K562 (cell line): ENCODE measurements around the gene UFSP1. TPM values are rescaled to one million over a fixed set of nuclear protein-coding genes. Genes with fewer than 3 reads are reported as not detected.

Experiments used
- ATAC-seq: fragments of 200-7000 bp; cut with Tn5 transposase; 3 replicates; pipeline ENCODE4 v1.9.1; 2020; ENCODE audit warnings: moderate library complexity
- BruUV-seq: library from RNA; stranded (reverse); fragments of 400-500 nt; replicated peaks from 2 replicates; lab custom pipeline; 2021; lab: Mats Ljungman, UMichigan
- CTCF ChIA-PET: fragments of 300-600 bp; formaldehyde crosslinking; extraction: SDS; loops from one replicate; lab custom pipeline; 2021; ENCODE audit warnings: low intra/inter-chr PET ratio; lab: Yijun Ruan, JAX
- POLR2A ChIA-PET: fragments of 300-600, 350-650 bp; sonication (Branson Sonifier 250); formaldehyde crosslinking; extraction: SDS; loops from one replicate; lab custom pipeline; 2021; ENCODE audit warnings: antibody characterized with exemption, inconsistent platforms; lab: Yijun Ruan, JAX
- DNase-seq, 4 experiments: peaks; one replicate each; pipeline versions ENCODE4 v3.0.0 to v3.0.0-alpha.2; 2011 to 2018; ENCODE audit warnings: low spot score in 3 of 4, mixed read lengths in 3 of 4; ENCODE audit errors: extremely low read depth in 1 of 4
- FAIRE-seq: peaks from 2 replicates; lab custom pipeline; 2011; peaks lifted over from hg19 to GRCh38; lab: Jason Lieb, UNC
- H2AFZ ChIP-seq: 2 replicates; pipeline ENCODE4 v1.6.0; 2011; ENCODE audit warnings: low read depth, low read length, control low read depth, inconsistent platforms
- H3K27ac ChIP-seq: fragments of 200-600 bp; 3 replicates; pipeline ENCODE4 v1.8.0; 2011; ENCODE audit warnings: low read depth, mild to moderate bottlenecking, control low read depth, inconsistent platforms, low read length, moderate library complexity, mixed read lengths; ENCODE audit errors: extremely low read depth
- H3K27me3 ChIP-seq, 2 experiments: fragments of 300-600 bp in 1 of 2; 2 replicates in 1 of 2; 3 replicates in 1 of 2; pipeline versions ENCODE4 v1.6.0 to v1.8.0; 2011; ENCODE audit warnings: inconsistent platforms in 2 of 2, low read length in 2 of 2, mild to moderate bottlenecking in 1 of 2, mixed read lengths in 1 of 2, moderate library complexity in 1 of 2; ENCODE audit not compliant: control insufficient read depth in 2 of 2, insufficient read depth in 2 of 2
- H3K36me3 ChIP-seq: fragments of 300-600 bp; 3 replicates; pipeline ENCODE4 v1.8.0; 2011; ENCODE audit warnings: mild to moderate bottlenecking, low read length, inconsistent platforms; ENCODE audit not compliant: control insufficient read depth, insufficient read depth
- H3K4me1 ChIP-seq, 2 experiments: fragments of 200-600 bp in 1 of 2; replicated peaks in 1 of 2; 2 replicates in 1 of 2; 3 replicates in 1 of 2; pipeline versions ENCODE4 v1.5.1 to v1.8.0; 2011; ENCODE audit warnings: inconsistent platforms in 2 of 2, low read length in 2 of 2, mild to moderate bottlenecking in 1 of 2, mixed read lengths in 1 of 2, moderate library complexity in 1 of 2; ENCODE audit not compliant: control insufficient read depth in 2 of 2, insufficient read depth in 2 of 2
- H3K4me2 ChIP-seq: 2 replicates; pipeline ENCODE4 v1.6.1; 2011; ENCODE audit warnings: low read length, control low read depth, inconsistent platforms, mixed read lengths; ENCODE audit not compliant: insufficient read depth
- H3K4me3 ChIP-seq: fragments of 200-600 bp; sonication (generic), shearing (Covaris generic); 2 replicates; pipeline ENCODE4 v1.5.1; 2016; ENCODE audit warnings: control low read depth, inconsistent platforms
- H3K79me2 ChIP-seq: fragments of 200-600 bp; 3 replicates; pipeline ENCODE4 v1.8.0; 2011; ENCODE audit warnings: low read length, inconsistent platforms; ENCODE audit not compliant: control insufficient read depth, insufficient read depth
- H3K9ac ChIP-seq, 2 experiments: 2 replicates each; pipeline versions ENCODE4 v1.6.0 to v1.6.1; 2011; ENCODE audit warnings: low read depth in 2 of 2, low read length in 2 of 2, control low read depth in 1 of 2, inconsistent platforms in 1 of 2, mild to moderate bottlenecking in 1 of 2, mixed read lengths in 1 of 2; ENCODE audit not compliant: insufficient read depth in 1 of 2
- H3K9me1 ChIP-seq: one replicate; pipeline ENCODE4 v1.6.0; 2011; ENCODE audit warnings: inconsistent platforms, mild to moderate bottlenecking, low read length, moderate library complexity; ENCODE audit not compliant: control insufficient read depth, insufficient read depth
- H3K9me3 ChIP-seq: replicated peaks from 2 replicates; pipeline ENCODE4 v1.5.1; 2011; ENCODE audit warnings: low read depth, low read length, inconsistent platforms; ENCODE audit not compliant: control insufficient read depth, insufficient read depth
- H4K20me1 ChIP-seq: replicated peaks from 2 replicates; pipeline ENCODE4 v1.6.1; 2011; ENCODE audit warnings: low read length, inconsistent platforms, mixed read lengths; ENCODE audit not compliant: control insufficient read depth, insufficient read depth
- ASH1L ChIP-seq: fragments of 450-650 bp; IDR thresholded peaks from 2 replicates; pipeline ENCODE4 v1.6.1; 2018; ENCODE audit warnings: borderline replicate concordance, mild to moderate bottlenecking, low read depth; ENCODE audit not compliant: partially characterized antibody
- BCOR ChIP-seq: fragments of 450-650 bp; IDR thresholded peaks from 2 replicates; pipeline ENCODE4 v1.6.1; 2016
- HDGF ChIP-seq: fragments of 450-650 bp; IDR thresholded peaks from 2 replicates; pipeline ENCODE4 v1.6.1; 2016
- KLF13 ChIP-seq: fragments of 450-650 bp; IDR thresholded peaks from 2 replicates; pipeline ENCODE4 v1.6.1; 2016; ENCODE audit warnings: missing genetic modification characterization, low read depth, mild to moderate bottlenecking, missing compliant biosample characterization, moderate library complexity, borderline replicate concordance
- MTF1 ChIP-seq: fragments of 250-450 bp; sonication (Bioruptor Pico); IDR thresholded peaks from 2 replicates; pipeline ENCODE4 v1.9.0; 2021; ENCODE audit warnings: moderate library complexity, mild to moderate bottlenecking, inconsistent platforms, borderline replicate concordance
- ZNF174 ChIP-seq: fragments of 250-450 bp; sonication (Bioruptor Pico); IDR thresholded peaks from 2 replicates; pipeline ENCODE4 v1.4.0; 2020; ENCODE audit warnings: mild to moderate bottlenecking
- WGBS: fragments of 100-300 bp; shearing (Covaris generic); methylation state at CpG from one replicate; pipeline ENCODE4 v1.1.6; 2016; ENCODE audit warnings: low coverage, mixed read lengths; ENCODE audit not compliant: insufficient coverage; ENCODE audit errors: missing lambda C conversion rate; 5-methylcytosine and 5-hydroxymethylcytosine counted together
- in situ Hi-C: fragments of 300-500 bp; cut with MboI; formaldehyde crosslinking; loops from 4 replicates; pipeline ENCODE4 v1.15.0; 2018; ENCODE audit warnings: inconsistent platforms, mixed read lengths
- intact Hi-C: fragments of 100-400 bp; cut with micrococcal nuclease; formaldehyde crosslinking; loops from 2 replicates; pipeline ENCODE4 v1.14.2; 2022
- polyA plus RNA-seq, 8 experiments: library from polyadenylated mRNA; depleted of rRNA in 4 of 8; stranded (reverse) in 5 of 8; unstranded in 3 of 8; fragments of >200 nt; fragmentation: Nextera tagmentation in 2 of 8; fragmentation: Illumina TruSeq in 1 of 8; extraction: Ambion mirVana in 2 of 8; extraction: Trizol in 1 of 8; gene quantifications; 2 replicates each; pipeline versions ENCODE4 v1.2.1 to v1.2.3, GENCODE V29; 2011 to 2014; ENCODE audit warnings: inconsistent platforms in 1 of 8, missing spikeins in 1 of 8
- total RNA-seq, 7 experiments: library from RNA; depleted of rRNA in 6 of 7; stranded (reverse); fragments of >200 nt in 6 of 7; fragmentation: Illumina TruSeq in 2 of 7; extraction: Trizol in 2 of 7; gene quantifications; 2 replicates each; pipeline versions ENCODE4 v1.2.1 to v1.2.3, GENCODE V29; 2011 to 2021; ENCODE audit warnings: low replicate concordance in 1 of 7
- TF ChIP-seq, protein P1 (sequence below), 3 experiments: fragments of 200-800 bp in 1 of 3; fragments of 250-450 bp in 1 of 3; fragments of 450-650 bp in 1 of 3; sonication (Bioruptor Pico) in 1 of 3; sonication (Bioruptor generic) in 1 of 3; formaldehyde crosslinking in 1 of 3; IDR thresholded peaks; 2 replicates each; pipeline versions ENCODE4 v1.6.1 to v1.8.0; 2016 to 2022; ENCODE audit warnings: mild to moderate bottlenecking in 2 of 3, missing genetic modification characterization in 2 of 3, missing compliant biosample characterization in 1 of 3, moderate library complexity in 1 of 3
- TF ChIP-seq, protein P2 (sequence below): fragments of 450-650 bp; conservative IDR thresholded peaks from 2 replicates; pipeline ENCODE4 v1.6.1; 2016; ENCODE audit warnings: missing genetic modification characterization, low read depth, mild to moderate bottlenecking, control low read depth, missing compliant biosample characterization
- TF ChIP-seq, protein P3 (sequence below), 3 experiments: IDR thresholded peaks in 2 of 3; conservative IDR thresholded peaks in 1 of 3; 2 replicates each; pipeline ENCODE4 v1.5.1; 2011 to 2012; ENCODE audit warnings: low read length in 3 of 3, mild to moderate bottlenecking in 3 of 3, control low read depth in 2 of 3, improper control_type of control experiment in 1 of 3, inconsistent platforms in 1 of 3, low read depth in 1 of 3, mixed read lengths in 1 of 3, moderate library complexity in 1 of 3; ENCODE audit not compliant: insufficient read depth in 2 of 3

Gene UFSP1
- total and polyA plus RNA-seq, 9 of the 15 experiments (the other 6 are each of a cell fraction or from before 2014, with no cell fraction given): 0.50 to 18.8 (median 2.1) TPM

DNA sequence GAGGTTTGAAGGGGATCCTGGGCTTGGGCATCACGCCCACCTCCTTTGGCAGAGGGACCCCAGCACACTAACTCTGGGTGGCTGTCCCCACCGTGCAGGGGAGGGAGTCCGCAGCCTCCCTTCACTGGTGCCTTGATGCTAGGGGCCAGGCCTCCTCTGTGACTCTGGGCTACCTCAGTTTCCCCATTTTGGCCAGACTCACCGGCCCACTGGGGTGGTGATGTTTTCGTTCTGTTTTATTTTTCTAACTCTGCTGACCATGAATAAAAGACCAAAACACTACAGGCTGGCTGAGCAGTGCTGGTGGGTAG is 22.8 kb downstream of the UFSP1 start:
- in situ Hi-C loops: no loop called here
- POLR2A ChIA-PET: interaction anchor here (0.6 to 1.0 kb wide), 3 partner anchors 12 to 438 kb away, joined by 3 to 6 read pairs (median 3); no protein-coding TSS in a partner anchor
- H2AFZ ChIP-seq: peak overlapping the region; percentile 82
- no peak for TF ChIP-seq MTF1 (CRISPR knock-in tag)
- TF ChIP-seq KLF13 (tag): no peak
- peak; percentile 94 for TF ChIP-seq HDGF
- TF ChIP-seq, protein P1, sequence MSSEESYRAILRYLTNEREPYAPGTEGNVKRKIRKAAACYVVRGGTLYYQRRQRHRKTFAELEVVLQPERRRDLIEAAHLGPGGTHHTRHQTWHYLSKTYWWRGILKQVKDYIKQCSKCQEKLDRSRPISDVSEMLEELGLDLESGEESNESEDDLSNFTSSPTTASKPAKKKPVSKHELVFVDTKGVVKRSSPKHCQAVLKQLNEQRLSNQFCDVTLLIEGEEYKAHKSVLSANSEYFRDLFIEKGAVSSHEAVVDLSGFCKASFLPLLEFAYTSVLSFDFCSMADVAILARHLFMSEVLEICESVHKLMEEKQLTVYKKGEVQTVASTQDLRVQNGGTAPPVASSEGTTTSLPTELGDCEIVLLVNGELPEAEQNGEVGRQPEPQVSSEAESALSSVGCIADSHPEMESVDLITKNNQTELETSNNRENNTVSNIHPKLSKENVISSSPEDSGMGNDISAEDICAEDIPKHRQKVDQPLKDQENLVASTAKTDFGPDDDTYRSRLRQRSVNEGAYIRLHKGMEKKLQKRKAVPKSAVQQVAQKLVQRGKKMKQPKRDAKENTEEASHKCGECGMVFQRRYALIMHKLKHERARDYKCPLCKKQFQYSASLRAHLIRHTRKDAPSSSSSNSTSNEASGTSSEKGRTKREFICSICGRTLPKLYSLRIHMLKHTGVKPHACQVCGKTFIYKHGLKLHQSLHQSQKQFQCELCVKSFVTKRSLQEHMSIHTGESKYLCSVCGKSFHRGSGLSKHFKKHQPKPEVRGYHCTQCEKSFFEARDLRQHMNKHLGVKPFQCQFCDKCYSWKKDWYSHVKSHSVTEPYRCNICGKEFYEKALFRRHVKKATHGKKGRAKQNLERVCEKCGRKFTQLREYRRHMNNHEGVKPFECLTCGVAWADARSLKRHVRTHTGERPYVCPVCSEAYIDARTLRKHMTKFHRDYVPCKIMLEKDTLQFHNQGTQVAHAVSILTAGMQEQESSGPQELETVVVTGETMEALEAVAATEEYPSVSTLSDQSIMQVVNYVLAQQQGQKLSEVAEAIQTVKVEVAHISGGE (CRISPR knock-in tag; IDR thresholded peaks at IDR 0.05): 0 out of 6 replicates have a peak, but pooled peaks of 1 of the 3 experiments have one; percentile 21
- peak; percentile 36; the same call in 1 of the 2 replicates for TF ChIP-seq BCOR
- TF ChIP-seq, protein P2, sequence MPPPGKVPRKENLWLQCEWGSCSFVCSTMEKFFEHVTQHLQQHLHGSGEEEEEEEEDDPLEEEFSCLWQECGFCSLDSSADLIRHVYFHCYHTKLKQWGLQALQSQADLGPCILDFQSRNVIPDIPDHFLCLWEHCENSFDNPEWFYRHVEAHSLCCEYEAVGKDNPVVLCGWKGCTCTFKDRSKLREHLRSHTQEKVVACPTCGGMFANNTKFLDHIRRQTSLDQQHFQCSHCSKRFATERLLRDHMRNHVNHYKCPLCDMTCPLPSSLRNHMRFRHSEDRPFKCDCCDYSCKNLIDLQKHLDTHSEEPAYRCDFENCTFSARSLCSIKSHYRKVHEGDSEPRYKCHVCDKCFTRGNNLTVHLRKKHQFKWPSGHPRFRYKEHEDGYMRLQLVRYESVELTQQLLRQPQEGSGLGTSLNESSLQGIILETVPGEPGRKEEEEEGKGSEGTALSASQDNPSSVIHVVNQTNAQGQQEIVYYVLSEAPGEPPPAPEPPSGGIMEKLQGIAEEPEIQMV (tag): no peak
- TF ChIP-seq ASH1L: no peak
- TF ChIP-seq ZNF174 (CRISPR knock-in tag): no peak
- TF ChIP-seq, protein P3, sequence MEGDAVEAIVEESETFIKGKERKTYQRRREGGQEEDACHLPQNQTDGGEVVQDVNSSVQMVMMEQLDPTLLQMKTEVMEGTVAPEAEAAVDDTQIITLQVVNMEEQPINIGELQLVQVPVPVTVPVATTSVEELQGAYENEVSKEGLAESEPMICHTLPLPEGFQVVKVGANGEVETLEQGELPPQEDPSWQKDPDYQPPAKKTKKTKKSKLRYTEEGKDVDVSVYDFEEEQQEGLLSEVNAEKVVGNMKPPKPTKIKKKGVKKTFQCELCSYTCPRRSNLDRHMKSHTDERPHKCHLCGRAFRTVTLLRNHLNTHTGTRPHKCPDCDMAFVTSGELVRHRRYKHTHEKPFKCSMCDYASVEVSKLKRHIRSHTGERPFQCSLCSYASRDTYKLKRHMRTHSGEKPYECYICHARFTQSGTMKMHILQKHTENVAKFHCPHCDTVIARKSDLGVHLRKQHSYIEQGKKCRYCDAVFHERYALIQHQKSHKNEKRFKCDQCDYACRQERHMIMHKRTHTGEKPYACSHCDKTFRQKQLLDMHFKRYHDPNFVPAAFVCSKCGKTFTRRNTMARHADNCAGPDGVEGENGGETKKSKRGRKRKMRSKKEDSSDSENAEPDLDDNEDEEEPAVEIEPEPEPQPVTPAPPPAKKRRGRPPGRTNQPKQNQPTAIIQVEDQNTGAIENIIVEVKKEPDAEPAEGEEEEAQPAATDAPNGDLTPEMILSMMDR (IDR thresholded peaks at IDR 0.05 in 2 of 3, conservative IDR thresholded peaks at IDR 0.05 in 1 of 3; ENCODE audit: insufficient read depth in 2 of 3, low read depth in 1 of 3, low read length in 3 of 3): 0 out of 6 replicates have a peak, but pooled peaks of 1 of the 3 experiments have one; percentile 0
- TF ChIP-seq, all 486 proteins: peak for 4
- no peaks in the 10 kb centered on the region for H3K27me3 ChIP-seq
- peaks cover 43% of the 10 kb centered on the region; the same call in 2 of the 3 replicates for H3K36me3 ChIP-seq
- no TSS peak for BruUV-seq
- H3K27ac ChIP-seq: peak overlapping the region; percentile 97
- DNase-seq (no peak), ATAC-seq (no peak), FAIRE-seq (no peak)
- no peaks in the 10 kb centered on the region for H3K9me1 ChIP-seq
- H3K4me1 ChIP-seq: peaks cover 18 to 53% of the 10 kb centered on the region in 2 experiments
- intact Hi-C loops: no loop called here
- H4K20me1 ChIP-seq: no peaks in the 10 kb centered on the region
- 44% methylated on average over 5 of the region's 5 CpGs for WGBS
- H3K4me3 ChIP-seq: peak overlapping the region; percentile 90
- peak overlapping the region; percentile 98 for H3K9ac ChIP-seq
- H3K9me3 ChIP-seq: no peaks in the 10 kb centered on the region
- H3K79me2 ChIP-seq: peaks cover 31% of the 10 kb centered on the region
- peak overlapping the region; percentile 95 for H3K4me2 ChIP-seq
- CTCF ChIA-PET: no interaction called here
